Mesodermal cell (in vitro differentiated cells): ENCODE results near the gene VWA3B.
"Not testable (repeated sequence)": the region's sequence is repeated elsewhere in the genome, so short reads cannot be mapped to it uniquely, and the experiment has no call there.

Experiments
- H3K27ac ChIP-seq: 2 replicates; pipeline ENCODE4 v1.7.0; 2013; ENCODE audit warnings: mild to moderate bottlenecking, low read depth, low read length, moderate library complexity; ENCODE audit not compliant: severe bottlenecking
- H3K36me3 ChIP-seq: 2 replicates; pipeline ENCODE4 v1.7.1; 2013; ENCODE audit warnings: mild to moderate bottlenecking, low read length, moderate library complexity; ENCODE audit not compliant: control insufficient read depth, insufficient read depth
- H3K4me1 ChIP-seq: one replicate; pipeline ENCODE4 v1.7.1; 2013; ENCODE audit warnings: mild to moderate bottlenecking, low read length; ENCODE audit not compliant: insufficient read depth, control insufficient read depth, poor library complexity, severe bottlenecking
- H3K4me3 ChIP-seq: 2 replicates; pipeline ENCODE4 v1.7.0; 2013; ENCODE audit warnings: low read length, control low read depth, mild to moderate bottlenecking; ENCODE audit not compliant: insufficient read depth, poor library complexity, severe bottlenecking; ENCODE audit errors: extremely low read depth
- H3K9me3 ChIP-seq: 2 replicates; pipeline ENCODE4 v1.7.1; 2013; ENCODE audit warnings: mild to moderate bottlenecking, low read length, moderate library complexity; ENCODE audit not compliant: control insufficient read depth
- WGBS, 2 experiments: methylation state at CpG; one replicate each; pipeline ENCODE4 v1.1.5; 2013; ENCODE audit warnings: missing lambda C conversion rate in 2 of 2; ENCODE audit not compliant: insufficient coverage in 2 of 2; 5-methylcytosine and 5-hydroxymethylcytosine counted together

VWA3B gene

GRCh38 chr2:98118161-98118560, 31.2 kb downstream of the VWA3B start:
- no peaks in the 10 kb centered on the region for H3K36me3 ChIP-seq
- no peaks in the 10 kb centered on the region for H3K9me3 ChIP-seq
- H3K4me3 ChIP-seq = no peak overlapping the region
- 94 to 100% methylated on average over 1 to 4 of the region's 4 CpGs for WGBS, 2 experiments
- no peaks in the 10 kb centered on the region for H3K4me1 ChIP-seq
- no peak overlapping the region for H3K27ac ChIP-seq

DNA sequence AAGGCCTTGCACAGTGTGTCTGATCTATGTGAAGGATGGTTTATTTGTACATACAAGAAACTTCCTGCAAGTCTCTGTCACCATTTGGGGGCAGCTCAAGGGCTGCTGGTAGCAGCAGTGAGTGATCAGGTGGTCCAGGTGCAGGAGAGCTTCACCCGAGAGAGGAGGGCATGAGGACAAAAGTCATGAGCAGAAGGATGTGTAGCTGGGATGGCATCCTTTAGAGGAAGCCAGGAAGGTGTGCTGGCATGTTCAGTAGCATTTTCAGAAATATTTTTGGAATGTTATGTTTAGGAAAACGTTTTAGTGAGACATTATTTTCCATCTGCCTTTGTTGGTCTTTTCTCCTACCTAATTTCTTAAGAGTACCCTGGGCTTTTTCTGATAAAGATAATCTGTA, 31.9 kb downstream of the VWA3B start:
- Histone ChIP-seq H3K4me1 (no peaks in the 10 kb centered on the region), H3K4me3 (no peak overlapping the region)

DNA sequence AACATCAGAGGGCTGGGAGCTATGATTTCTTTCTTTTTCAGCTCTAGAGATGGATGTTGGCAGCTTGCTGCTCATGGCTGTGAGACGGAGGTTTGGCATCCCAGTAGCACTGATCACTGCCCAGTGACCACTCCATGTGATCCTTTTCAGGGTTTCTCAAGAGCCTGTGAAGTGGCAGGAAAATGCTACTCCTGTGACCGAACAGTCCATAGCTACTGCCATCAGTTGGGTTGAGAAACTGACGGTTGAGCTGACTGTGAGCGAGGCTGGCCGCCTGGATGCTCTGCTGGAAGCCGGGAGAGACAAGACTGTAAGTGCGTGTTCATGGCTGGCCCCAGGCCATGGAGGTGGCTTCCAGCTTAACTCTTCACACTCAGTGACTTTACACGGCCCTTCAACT, 34.2 kb downstream of the VWA3B start:
- no peaks in the 10 kb centered on the region for H3K36me3 ChIP-seq
- WGBS, 2 experiments = 88 to 92% methylated on average over 8 of the region's 8 CpGs
- H3K9me3 ChIP-seq = no peaks in the 10 kb centered on the region
- H3K4me3 ChIP-seq = no peak overlapping the region
- H3K4me1 ChIP-seq = no peaks in the 10 kb centered on the region
- H3K27ac ChIP-seq = no peak overlapping the region

More for the DNA sequence above, 31.9 kb downstream of the VWA3B start:
- H3K27ac ChIP-seq = no peak overlapping the region
- no peaks in the 10 kb centered on the region for H3K36me3 ChIP-seq
- 57 to 91% methylated on average over 1 of the region's 2 CpGs for WGBS, 2 experiments
- no peaks in the 10 kb centered on the region for H3K9me3 ChIP-seq

- Histone ChIP-seq H3K36me3 (no peaks in the 10 kb centered on the region), H3K27ac (no peak overlapping the region), H3K9me3 (no peaks in the 10 kb centered on the region), H3K4me1 (no peaks in the 10 kb centered on the region), H3K4me3 (no peak overlapping the region)
- 97% methylated on average over 3 of the region's 3 CpGs; no CpG with 5 or more reads in 1 of the 2 experiments for WGBS, 2 experiments
These were observed 35.6 kb downstream of the VWA3B start for GRCh38 chr2:98122524-98122923.

DNA sequence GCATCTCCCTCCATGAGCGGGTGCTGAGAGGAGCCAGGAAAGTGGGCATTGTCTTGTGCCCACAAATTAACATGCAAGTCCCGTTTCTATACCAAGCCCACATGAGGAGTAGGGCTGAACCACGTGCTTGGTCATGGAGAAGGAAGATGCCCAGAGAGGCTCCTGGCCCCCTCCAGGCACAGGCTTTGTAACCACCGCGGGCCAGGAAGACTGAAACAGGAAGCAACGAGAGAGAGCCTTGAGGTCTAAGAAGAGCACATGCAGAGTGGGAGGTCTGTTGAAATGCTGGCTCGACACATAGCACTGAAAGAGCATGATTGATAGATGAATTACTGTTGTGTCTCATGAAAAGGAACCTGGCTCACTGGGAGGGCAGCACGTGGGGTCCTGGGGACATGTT, 36.3 kb downstream of the VWA3B start:
- no peaks in the 10 kb centered on the region for H3K36me3 ChIP-seq
- no peak overlapping the region for H3K27ac ChIP-seq
- H3K4me3 ChIP-seq = no peak overlapping the region
- no peaks in the 10 kb centered on the region for H3K4me1 ChIP-seq
- WGBS, 2 experiments = 63 to 78% methylated on average over 7 to 8 of the region's 8 CpGs
- H3K9me3 ChIP-seq = no peaks in the 10 kb centered on the region

DNA sequence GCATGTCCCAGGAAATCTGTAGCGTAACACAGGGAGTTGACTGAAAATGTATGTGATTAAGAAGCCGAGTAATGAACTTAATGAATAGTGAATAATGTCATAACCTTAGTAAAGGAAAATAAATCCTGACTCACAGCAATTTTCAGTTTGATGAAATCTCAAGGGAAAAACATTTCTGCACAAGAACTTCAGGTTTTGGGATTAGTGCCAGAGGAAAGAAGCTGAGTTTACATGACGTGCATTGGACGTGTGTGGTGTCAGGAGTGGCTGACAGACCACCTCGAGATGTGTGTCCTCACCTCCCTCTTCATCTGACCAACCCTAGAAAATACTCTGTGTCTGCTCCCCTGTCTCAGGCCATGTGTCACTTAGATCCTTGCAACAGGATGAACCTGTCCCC, 39.1 kb downstream of the VWA3B start:
- Histone ChIP-seq H3K27ac (no peak overlapping the region), H3K36me3 (no peaks in the 10 kb centered on the region), H3K9me3 (no peaks in the 10 kb centered on the region), H3K4me3 (no peak overlapping the region), H3K4me1 (no peaks in the 10 kb centered on the region)
- WGBS, 2 experiments = 90 to 94% methylated on average over 3 to 4 of the region's 5 CpGs

DNA sequence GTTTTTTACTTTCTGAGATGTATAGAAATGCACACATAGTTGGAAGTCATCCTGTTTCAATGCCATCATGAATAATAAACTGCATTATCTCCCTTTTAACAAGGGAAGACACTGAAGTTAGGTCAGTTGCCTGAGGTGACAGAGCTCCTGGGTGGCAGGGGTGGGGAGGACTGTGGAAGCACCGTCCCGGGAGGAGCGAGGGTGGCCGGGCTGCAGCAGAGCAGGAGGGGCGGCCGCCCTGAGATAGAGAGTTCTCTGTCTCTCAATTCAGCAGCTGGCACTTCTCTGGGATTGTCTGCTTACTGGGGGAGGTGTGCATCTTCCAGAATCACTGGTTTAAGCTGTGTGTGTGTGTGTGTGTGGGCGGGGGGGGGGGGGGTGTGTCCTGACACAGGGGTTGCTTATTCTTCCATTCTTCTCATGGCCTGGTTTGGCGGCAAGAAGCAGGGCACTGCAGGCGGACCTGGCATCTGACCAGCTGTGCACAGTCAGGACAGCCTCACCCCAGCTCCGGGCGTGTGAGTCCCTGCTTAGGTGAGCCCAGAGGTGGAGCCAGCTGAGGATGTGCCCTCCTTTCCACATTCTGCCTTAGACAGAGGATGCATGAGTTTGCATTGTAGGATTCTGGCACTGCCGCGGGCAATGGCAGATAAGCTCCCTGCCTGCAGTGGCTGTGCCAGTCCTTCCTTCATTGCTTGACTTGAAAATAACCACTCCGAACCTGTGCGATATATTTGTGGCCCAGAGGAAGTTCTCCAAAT, 40.4 kb downstream of the VWA3B start:
- Histone ChIP-seq H3K9me3 (no peaks in the 10 kb centered on the region), H3K4me1 (no peaks in the 10 kb centered on the region), H3K27ac (no peak overlapping the region), H3K4me3 (no peak overlapping the region), H3K36me3 (no peaks in the 10 kb centered on the region)
- WGBS, 2 experiments = 92 to 94% methylated on average over 10 to 12 of the region's 15 CpGs

DNA sequence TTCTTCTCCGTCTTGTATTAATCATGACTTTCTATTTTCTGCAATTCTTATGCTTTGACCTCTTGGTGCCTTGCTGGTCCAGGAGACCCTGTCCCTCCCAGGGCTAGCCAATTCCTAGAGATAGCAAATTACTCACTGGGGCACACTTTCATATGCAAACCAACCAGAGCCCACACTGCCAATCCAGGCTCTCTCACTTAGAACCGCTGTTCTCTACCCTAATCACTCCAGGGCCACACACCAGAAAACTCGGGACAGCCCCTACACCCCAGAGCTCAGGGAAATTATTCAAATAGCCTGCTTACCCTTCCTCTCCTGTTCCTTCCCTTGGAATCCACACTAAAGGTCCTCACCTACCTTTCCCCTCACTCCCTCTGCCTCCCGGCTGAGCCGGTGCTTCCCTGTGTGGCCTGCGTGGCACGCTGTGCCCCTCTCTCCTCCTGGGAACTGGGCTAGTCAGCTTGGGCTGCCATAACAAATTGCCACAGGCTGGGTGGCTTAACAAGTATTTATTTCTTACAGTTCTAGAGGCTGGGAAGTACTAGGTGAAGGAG, 41.7 kb downstream of the VWA3B start:
- Histone ChIP-seq H3K36me3 (no peaks in the 10 kb centered on the region), H3K4me3 (no peak overlapping the region), H3K4me1 (peaks cover 3% of the 10 kb centered on the region), H3K9me3 (no peaks in the 10 kb centered on the region), H3K27ac (no peak overlapping the region)
- WGBS, 2 experiments = 68 to 69% methylated on average over 7 of the region's 7 CpGs

DNA sequence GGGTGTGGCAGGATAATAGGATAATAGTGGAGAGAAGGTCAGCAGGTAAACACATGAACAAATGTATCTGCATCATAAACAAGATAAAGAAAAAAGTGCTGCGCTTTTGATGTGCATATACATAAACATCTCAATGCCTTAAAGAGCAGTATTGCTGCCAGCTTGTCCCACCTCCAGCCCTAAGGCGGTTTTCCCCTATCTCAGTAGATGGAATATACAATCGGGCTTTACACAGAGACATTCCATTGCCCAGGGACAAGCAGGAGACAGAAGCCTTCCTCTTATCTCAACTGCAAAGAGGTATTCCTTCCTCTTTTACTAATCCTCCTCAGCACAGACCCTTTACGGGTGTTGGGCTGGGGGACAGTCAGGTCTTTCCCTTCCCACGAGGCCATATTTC, 43.1 kb downstream of the VWA3B start:
- H3K4me3 ChIP-seq = not testable (repeated sequence)
- 62 to 67% methylated on average over 2 to 3 of the region's 5 CpGs for WGBS, 2 experiments
- peaks cover 17% of the 10 kb centered on the region for H3K4me1 ChIP-seq

DNA sequence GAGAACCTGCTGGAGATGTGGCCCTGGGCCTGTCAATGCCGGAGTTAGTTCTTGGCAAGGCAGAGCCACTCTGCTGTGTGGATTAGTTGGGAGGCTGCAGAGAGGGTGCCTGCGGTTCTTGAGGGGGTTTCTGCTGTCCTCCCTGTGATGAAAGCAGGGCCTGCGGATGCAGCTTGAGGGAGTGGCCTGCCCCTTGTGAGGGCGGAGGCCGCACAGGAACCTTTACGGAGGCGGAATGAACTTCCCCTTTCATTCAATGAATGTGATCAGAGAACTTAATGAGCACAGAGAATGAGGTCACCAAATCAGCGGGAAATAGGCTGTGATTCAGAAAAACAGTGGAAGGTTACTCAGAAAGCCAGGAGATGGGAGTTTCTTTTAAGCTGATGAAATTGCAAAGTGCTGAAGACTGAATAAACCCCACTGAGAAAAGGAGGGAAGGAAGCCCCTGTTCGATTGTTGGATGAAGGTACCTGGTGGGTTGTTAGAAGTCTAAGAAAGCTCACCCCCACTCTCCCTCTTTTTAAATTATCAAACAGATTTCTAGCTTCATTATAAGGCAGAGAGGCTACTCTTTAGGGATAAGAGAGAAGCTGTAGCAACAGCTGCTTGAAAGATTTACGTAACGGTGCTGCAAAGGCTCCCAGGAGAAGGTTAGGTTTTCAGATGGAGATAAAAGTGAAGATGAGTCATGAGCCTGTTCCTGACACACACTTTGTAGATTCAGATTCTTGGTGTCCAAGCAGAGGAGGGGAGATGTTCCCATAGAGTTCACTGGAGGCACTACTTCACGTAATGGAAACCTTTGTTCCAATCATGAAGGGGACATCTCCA, 47.4 kb downstream of the VWA3B start:
- peak overlapping the region; percentile 77 for H3K27ac ChIP-seq
- WGBS, 2 experiments = 49 to 61% methylated on average over 5 to 10 of the region's 12 CpGs
- H3K9me3 ChIP-seq = no peaks in the 10 kb centered on the region
- H3K4me3 ChIP-seq = no peak overlapping the region
- no peaks in the 10 kb centered on the region for H3K36me3 ChIP-seq
- H3K4me1 ChIP-seq = peaks cover 17% of the 10 kb centered on the region

More for the DNA sequence above, 43.1 kb downstream of the VWA3B start:
- H3K36me3 ChIP-seq, H3K27ac ChIP-seq, H3K9me3 ChIP-seq: not testable (repeated sequence)
